ENCODE data around the gene CACNA2D2.
A peak's percentile ranks its signal among the peaks of the same experiment; 100 is the strongest.
"Not testable (repeated sequence)": the region's sequence is repeated elsewhere in the genome, so short reads cannot be mapped to it uniquely, and the experiment has no call there.

CACNA2D2 gene

DNA sequence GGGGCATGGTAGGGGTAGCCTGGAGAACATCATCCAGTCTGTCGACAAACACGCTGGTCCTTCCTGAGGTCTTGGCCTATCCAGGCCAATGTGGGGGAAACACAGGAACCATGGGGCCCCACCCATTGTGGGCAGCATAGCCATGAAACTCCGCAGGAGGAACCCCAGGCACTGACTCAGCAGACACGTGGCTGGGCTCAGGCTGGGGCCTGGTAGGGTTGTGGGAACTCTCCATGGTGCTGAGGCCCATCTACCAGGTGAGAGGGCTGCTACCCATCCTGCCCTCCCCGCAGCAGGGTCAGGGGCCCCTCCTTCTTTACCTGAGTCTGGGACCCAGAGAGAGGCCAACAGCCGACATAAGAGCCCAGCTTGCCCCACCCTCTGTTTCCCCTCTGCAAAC lies 22.6 kb upstream of the CACNA2D2 start:
- peak; percentile 12 for DNase-seq

DNA sequence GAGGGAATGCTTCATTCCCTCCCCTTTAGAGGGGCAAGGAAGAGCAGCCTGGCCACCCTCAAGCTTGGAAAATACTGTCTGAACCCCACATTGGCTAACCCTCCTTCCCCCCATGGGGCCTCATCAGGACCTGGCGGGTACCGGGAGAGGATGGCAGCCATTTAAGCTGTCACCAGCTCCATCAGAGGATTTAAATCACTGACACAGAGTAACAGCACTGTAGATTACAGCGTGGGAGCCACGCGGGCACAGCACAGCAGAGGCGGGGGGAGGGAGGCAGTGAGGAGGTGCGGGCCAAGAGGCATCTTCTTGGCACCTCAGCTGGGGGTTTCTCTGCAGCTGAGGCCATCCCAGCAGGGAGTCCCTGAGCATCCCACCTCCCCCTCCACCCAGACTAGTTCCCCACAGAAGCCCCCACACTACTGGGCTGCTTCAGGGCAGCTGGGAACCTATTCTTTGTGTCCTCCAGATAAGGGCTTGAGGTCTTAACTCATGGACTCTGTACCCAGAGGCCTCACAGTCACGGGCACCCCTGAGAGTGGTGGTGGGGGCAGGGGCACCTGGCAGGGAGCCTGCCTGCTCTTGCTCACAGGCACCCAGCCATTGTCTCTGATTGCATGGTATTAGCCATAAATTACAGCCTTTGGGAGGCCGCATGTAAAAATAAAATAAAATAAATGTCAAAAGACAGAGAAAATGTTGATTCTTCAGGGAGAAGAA lies 21.9 kb upstream of the CACNA2D2 start:
- no peak for DNase-seq

DNA sequence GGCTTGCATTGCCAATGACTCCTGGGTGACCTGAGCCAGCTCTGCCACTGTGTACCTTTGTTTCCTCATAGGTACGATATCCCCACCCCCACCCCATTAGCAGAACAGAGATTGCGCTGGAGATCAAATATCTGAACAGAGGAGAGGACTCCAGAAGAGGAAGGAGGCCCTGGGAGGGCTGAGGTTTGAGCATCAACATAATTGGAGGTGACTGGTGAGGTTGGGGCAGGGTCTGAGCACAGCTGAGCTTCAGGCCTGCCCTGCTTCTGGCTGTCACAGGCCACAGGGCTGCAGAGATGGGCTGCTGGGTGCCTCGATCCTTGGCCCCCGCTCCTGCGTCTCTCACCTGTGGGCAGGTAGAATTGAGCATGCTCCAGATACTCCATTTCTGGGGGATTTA lies 21.3 kb upstream of the CACNA2D2 start:
- DNase-seq, result no peak

DNA sequence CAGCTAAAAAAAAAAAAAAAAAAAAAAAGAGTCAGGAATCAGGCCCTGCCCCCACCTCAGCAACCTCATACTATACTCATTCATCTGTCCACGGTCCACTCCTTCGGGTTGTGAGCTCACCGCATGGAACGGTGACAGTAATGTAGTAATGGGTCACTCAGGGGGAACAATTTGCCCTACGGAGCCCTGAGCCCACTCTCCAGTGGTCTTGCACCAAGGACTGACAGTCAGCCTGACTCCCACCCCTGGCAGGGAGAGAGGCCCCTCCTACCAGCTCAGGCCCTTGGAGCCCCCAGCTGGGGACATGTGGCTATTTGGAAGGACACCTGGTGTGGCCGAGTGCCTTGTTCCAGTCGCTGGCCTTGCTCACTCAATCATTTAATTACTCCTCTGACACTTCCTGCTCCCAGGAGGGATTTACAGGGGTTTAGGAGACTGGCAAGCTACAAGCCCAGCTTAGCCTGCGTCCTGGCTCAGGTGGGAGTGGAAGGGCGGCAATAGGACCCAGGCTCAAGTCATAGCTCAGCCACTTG lies 19.9 kb upstream of the CACNA2D2 start:
- DNase-seq, result no peak

DNA sequence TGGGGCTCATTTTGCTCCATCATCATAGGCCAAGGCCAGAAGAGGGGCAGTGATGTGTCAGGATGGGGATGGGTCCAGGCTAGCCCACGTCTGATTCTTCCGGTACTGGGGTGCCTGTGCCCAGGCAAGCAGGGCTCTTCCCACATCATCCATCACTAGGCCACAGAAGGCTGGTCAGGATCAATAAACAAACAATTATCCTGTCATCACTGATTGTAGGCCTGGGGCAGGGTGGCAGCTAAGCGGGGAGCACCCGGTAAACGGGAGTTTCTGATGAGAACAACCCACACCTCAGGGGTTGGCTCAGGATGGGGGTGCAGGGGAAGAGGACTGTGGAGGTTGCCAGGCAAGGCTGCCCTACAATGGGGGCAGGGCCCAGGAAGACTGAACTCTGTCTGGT lies 18.1 kb upstream of the CACNA2D2 start:
- no peak for DNase-seq

DNA sequence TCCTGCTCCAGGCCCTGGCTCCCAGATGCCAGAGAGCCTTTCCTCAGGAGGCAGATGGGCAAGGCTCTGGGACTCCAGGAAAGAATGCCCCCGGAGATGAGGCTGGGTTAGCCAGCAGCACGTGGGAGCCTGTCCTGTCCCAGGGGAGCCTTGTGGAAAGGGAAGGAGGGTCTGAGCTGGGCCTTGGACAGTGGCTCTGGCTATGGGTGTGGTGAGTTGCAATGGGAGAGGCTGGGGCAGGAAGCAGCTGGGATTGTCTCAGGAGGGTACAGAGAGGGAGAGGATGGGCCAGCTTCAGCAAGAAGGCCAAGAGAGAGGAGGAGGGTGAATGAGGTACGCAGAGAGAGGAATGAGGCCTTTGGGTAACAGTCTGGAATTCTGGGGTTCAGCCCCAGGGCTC lies 17.4 kb upstream of the CACNA2D2 start:
- no peak for DNase-seq

DNA sequence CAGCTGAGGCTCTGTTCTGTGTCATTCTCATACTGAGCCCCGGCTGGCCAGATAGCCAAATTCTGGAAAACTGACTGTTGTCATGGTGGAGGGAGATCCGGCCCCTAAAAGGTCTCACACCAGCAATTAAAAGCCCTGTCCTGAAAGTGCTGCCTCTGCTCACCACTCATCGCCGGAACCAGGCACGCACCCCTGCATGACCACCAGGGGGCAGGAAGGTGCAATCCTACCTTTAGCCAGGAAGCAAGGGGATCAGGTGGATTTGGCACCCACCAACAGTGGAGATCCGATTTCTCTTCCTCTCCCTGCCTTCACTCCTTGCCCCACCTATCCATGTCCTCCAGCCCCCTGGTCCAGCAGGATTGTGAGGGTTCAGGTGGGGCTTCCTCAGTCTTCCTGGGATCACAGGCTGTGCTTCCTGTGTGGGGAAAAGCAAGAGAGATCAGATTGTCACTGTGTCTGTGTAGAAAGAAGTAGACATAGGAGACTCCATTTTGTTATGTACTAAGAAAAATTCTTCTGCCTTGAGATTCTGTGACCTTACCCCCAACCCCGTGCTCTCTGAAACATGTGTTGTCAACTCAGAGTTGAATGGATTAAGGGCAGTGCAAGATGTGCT lies 16.1 kb upstream of the CACNA2D2 start:
- DNase-seq, result peak; percentile 36

DNA sequence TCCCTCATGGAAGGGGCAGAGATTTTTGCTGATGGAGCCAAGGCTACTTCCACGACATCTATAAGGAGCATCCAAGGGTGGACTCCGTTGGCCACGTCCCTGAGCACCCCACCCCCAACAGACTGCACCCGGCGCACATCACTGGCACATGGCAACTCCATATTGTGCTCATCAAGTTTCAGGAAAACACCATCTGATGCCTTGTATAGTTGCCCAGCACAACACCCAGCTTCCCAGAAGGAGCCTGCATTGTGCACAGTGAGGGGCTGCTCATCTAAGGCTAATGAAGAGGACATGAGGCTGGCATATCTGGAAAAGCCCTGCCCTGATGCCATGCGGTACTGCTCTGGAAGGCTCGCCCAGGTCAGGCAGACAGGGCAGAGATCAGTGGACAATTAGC lies 15.0 kb upstream of the CACNA2D2 start:
- DNase-seq, result no peak

DNA sequence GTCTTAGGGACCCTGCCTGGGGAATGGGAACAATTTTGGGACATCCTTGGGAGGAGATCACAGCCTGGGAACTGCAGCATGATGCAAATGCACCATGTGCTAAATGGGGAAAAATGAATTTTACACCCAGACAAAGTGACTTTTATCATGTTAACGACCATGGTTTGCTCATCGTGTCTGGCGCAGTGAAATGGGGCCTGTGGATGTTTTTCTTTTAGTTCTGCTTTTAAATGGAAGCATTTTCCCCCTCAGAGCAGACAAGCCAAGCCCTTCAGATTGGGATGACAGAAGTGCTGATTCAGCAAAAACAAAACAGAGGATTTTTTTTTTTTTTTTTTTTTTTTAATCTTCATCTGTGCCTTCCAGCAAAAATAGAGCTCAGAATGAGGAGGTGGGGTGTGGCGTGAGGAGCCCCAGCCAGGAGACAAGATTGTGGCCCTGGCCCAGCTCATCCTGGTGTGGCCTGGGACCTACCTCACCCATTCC lies 14.3 kb upstream of the CACNA2D2 start:
- DNase-seq, result no peak

DNA sequence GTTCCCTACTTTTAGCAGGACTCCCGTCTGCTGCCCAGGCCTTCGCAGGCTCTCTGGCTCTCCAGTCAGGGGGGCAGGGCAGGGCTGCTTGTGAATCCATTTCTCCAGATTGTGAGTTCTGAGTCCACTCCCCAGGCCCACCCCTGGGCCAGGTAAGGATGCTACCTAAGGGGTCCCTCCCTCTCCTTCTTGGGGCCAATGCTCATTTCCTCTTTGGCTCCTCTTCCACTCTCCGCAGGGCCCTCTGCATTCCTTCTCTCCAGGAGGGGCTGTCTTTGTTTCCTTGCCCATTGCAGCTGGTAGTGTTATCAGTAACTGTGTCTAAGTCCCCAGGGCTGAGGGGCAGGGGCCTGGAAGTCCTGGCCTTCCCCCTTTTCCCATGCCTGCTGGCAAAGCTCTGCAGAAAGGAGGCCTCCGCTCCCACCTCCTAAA lies 13.0 kb upstream of the CACNA2D2 start:
- no peak for DNase-seq

DNA sequence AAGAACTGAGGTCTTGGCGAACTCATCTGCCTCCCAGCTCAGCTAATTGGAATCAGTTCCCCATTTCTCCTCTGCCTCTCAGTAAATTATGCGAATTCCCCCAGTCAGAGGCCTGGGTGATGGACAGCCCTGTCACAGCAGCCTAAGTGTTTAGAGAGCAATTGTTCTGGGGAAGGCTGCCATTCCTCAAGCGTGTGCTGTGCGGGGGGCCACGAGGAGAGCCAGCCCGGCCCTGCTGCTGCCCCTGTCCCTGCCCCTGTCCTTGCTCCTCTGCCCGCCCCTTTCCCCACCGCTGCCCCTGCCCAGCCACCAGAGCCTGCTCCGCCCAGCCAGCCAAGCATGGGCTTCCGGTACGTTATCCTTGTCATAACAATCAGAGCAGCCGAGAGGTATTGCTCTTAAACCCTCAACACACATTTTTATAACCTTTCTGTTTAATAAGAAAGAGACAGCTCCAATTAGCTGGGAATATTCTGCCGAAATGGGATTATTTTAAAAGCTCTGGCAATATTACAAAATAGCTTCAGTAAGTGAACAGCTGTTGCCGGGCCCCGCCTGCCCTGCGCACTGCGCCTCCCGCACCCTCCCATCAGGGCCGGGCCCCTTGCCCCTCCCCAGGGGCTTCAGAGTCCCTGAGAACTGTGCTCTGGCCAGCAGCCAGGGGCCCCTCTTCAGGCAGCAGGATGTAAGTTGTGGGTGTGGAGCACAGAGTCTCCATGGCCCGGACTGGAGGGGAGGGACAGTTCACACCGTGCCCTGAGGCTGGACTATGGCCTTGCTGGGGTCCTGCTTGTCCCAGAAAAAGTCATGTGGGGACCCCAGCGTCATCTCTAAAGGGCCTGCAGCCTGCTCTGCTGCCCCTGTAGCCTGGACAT lies 12.4 kb upstream of the CACNA2D2 start:
- DNase-seq, result peak; percentile 5

DNA sequence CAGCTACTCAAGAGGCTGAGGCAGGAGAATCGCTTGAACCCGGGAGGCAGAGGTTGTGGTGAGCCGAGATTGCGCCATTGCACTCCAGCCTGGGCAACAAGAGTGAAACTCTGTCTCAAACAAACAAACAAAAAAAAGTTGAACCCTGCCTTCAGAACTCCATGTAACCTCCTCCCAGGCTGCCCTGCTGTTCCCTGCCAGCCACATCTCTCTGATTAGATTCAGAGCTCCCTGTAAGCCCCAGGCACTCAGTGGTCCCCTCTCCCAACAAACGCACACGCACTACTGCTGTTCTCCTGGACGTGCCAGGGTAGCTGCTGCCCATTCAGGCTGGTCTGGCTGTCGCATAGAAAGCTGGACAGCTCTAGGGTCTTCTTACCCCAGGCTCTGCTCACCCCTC lies 9.5 kb upstream of the CACNA2D2 start:
- not testable (repeated sequence) for DNase-seq

DNA sequence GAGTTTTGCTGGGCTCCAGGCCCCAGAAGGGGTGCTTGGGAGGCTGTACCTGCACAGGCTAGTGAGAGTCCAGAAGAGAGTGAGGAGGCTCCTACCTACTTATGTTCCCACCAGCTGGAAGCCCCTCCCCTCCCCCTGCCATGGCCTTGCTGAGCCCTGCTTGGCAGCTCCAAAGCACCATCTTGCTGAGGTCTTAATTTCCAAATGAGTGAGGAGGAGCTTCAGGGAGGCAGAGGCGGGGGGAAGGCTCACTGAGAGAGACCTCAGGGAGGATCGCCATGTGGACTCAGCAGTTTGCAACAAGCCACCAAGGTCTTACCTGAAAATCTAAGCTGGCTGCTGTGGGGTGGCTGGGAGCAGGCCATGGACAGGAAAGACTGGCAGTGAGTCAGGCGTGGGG lies 8.7 kb upstream of the CACNA2D2 start:
- DNase-seq, result no peak

DNA sequence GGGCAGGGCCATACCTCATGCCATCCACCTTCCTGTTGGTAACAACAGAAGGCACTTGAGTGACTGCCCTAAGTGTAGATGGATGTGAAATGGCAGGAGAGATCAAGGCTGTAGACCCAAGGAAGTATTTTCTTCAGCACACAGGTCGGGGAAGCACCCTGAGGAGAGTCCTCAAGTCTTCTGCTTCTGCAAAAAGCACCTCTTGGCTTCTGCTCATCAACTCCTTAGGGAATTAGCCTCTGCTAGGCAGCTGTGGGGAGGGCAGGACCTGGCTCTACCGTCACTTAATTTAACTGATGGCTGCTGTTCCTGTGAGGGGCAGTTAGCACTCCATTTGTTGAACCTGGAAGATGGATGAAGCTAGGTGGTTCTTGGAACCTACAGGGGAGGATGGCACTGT lies 6.9 kb upstream of the CACNA2D2 start:
- DNase-seq, result no peak

DNA sequence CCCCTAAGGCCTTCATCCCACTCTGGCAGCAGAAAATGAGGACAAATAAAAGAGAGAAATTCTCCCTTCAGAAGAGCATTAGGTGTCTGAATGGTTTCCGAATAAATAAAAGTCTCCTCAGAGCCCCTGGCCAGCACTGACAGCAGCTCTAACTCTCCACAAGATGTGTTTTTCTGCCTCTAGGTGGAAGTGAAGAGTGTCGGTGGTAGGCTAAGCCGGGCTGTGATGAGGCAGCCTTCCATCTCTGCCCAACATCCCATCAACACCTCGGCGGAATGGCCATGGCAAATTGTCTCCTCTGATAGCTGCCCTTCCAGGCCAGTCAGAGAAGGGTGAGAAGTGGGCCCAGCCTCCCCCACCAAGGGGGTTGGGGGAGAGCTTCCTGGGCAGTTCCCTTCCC lies 6.3 kb upstream of the CACNA2D2 start:
- DNase-seq, result no peak

DNA sequence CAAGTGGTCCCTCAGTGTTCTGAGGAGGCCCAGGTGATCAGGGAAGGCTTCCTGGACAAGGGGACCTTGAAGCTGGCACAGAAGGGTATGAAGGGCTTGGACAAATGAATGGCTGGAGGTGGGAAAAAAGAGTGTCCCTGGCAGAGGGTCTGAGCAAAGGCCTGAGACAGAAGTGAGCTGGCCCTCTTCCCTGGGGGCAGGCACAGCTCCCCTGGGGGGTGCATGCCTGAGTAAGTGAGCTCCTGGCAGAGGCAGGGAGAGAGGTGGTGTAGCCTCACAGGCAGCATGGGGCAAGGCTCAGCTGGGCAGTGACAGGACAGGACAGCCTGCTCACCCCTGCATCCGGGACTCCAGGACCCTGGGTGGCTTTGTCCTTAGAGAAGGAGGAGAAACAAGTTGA lies 5.4 kb upstream of the CACNA2D2 start:
- DNase-seq, result no peak

DNA sequence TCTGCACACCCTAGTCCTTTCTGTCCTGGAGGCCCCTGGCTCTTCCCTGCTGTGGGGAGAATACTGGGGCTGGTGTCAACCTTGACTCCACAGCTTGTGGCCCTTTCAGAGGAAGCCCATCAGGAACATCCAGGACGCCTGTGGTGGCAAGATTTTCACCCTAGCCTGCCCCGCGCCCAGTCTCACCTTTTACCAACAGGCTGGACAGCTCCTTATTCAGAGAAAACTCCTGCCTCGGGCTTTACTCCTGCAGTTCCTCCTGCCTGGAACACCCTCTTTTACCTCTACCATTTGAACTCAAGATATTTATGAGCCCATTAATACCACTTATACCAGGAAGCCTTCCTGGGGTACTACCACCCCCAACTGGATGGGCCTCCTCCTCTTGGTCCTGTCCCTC lies 2.7 kb upstream of the CACNA2D2 start:
- no peak for DNase-seq

DNA sequence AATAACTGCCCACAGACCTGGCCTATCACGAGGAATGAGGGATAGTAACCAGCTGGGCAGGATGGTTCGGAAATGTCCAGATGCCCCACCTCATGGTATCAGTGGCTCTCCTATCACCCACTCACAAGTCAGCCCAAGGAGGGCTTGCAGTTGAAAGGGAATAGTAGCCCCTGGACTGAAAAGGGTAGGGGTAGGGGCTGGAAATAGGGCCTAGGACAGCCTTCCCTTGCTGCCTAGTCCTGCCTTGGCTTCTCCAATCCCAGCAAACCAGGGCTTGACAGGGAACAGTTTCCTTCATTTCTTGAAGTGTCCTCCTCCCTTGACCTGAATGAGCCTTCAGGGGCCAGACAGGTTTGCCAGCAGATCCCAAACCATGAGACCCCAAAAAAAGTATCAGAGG lies 1.2 kb upstream of the CACNA2D2 start:
- DNase-seq, result no peak

DNA sequence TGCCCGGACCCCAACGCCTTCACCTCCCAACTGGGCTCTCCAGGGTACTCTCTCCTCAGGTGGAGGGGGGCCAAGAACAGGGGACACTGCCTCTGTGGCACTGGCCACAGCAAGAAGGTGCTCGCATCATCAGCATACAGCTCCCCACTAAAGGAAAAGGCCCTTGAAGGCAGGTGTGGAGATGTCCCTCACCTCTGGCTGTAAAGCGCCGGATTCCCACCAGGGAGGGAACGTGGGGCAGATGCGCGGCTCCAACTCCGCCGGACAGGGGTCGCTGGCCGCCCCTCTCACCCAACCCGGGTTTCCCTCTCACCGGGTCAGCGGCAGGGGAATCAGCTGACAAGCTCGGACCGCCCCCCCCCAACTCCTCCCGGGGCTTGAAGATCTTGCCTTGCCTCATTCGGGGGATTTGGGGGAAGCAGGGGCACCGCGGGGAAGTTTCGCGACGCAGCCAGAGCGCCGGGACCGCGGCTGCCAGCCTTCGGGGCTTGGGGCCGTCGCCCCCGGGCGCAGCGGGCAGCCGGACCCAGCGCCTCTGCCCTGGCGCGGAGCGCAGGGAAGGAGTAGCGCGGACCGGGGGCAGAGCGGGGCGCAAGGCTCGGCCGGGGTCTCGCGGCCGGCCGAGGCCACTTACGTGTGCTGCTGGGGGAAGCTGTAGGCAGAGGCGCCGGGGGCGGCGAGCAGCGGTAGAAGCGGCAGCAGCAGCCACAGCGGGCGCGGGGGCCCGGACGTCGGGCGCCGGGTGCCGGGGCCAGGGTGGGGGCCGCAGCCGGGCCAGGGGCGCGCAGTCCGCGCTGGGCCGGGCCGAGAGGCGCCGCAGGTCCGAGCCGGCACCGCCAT lies 630 bp downstream of the CACNA2D2 start:
- no peak for DNase-seq

DNA sequence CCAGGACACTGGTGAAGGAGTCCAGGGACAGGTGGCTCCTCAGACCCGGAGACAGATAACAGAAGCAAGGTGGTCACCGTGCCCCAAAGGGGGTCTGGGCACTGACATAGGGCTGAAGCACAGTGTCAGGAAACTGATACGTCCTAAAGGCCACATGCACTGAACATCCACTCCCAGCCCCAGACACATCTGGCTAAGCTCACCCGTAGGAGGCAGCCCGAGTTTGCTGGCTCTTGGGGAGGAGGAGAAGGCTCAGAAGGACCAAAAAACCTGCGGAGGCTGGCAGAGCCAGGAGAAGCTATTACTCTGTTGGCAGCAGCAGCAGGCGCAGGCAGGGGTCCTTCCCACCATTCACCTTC lies 1.2 kb downstream of the CACNA2D2 start:
- no peak for DNase-seq

DNA sequence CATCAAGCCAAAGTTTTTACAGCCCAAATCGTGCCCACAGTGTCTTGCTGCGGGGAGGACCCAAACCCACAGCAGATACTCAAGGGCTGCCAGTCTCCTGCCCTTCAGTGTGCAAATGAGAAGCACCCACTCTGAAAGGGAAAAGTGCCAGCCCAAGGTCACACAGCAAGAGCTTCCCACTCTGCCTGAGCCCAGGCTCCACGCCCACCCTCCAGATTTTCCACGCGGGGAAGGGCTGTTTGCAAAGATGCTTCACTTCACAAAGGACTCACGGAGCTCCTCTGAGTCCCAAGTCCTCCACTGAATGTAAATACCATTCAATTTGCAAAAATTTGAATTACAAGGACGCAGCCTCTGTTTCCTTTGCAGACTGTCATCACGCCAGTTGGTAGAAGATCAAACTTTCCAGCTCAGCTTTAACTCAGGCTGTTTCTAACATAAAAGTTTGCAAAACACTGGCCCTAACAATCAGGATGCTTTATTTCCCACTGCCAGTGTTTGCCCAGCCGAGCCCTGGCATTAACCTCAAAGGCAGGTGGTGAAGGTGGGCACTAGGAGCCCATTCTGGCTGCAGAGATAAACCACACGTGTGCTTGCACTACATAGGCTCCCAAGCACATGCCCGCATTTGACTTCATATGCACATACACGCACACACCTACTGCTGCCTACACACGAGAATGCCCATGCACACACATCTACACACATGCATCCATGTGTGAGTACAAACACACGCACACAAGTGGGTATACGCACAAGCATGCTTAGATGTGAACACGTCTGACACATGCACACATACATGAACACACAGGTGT lies 7.6 kb downstream of the CACNA2D2 start:
- DNase-seq, result no peak

DNA sequence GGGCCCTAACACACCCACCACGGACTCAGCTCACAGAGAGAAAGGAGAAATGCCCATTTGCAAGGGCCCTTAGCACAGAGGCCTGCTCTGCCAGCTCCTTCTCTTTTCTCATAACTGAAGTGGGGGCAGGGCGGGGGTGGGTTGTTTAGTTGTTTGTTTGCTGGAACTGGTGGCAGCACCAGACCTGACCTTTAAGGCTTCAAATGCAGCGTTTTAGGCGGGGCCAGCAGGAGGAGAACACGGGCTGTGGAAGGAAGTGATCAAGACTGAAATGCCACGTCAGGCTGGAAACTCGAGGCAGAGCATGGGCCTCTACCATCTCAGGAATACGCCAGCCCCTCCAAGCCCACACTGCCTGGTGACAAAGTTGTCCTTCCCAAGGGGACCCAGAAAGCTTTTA lies 9.3 kb downstream of the CACNA2D2 start:
- DNase-seq, result no peak
